Epithelial cell of prostate (primary cell): ENCODE data around the gene GTF2A2.
"Not testable (repeated sequence)": the region's sequence is repeated elsewhere in the genome, so short reads cannot be mapped to it uniquely, and the experiment has no call there.

Experiments used
- DNase-seq: peaks from one replicate; pipeline ENCODE4 v3.0.0-alpha.2; 2011; ENCODE audit warnings: low read depth, low spot score
- H3K27ac ChIP-seq: fragments of 450-650 bp; 2 replicates; pipeline ENCODE4 v1.5.1; 2017; ENCODE audit warnings: mild to moderate bottlenecking

Gene GTF2A2

DNA sequence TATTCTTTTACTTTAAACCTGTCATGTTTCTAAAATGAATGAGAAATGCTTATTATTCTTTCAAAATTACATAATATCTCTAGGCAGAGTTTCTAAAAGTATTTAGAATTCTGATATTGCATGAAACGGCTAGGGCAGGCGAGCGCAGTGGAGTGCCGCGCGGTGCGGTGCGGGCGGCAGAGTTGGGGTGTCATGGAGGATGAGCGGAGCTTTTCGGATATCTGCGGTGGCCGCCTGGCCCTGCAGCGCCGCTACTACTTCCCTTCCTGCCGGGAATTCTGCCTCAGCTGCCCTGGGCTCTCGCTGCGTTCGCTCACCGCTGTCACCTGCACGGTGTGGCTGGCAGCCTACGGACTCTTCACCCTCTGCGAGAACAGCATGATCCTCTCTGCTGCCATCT, 19.2 kb upstream of the GTF2A2 start:
- H3K27ac ChIP-seq = no peak overlapping the region
- DNase-seq = no peak

DNA sequence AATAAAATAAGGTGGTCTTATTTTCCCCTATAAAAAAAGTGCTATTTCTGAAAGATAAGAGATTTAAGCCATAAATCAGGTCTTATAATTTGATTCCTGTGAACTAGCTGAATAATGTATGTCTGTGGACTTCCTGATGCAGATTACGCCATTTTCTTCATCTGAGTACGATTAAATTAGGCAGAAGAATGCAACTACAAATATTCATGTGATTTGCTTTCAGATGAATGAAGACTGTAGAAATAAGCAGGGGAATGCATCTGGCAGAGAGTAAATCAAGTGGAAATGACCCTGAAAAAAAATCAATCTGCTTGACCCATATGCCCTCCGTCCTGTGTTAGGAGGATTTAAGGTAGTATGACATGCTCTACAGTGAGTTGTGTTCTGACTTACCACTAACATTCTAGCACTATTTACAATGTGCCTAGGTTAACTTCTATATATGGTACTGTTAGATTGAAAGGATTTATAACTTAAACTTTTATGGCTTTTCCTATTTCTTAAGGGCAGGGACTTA, 17.1 kb upstream of the GTF2A2 start:
- no peak for DNase-seq

DNA sequence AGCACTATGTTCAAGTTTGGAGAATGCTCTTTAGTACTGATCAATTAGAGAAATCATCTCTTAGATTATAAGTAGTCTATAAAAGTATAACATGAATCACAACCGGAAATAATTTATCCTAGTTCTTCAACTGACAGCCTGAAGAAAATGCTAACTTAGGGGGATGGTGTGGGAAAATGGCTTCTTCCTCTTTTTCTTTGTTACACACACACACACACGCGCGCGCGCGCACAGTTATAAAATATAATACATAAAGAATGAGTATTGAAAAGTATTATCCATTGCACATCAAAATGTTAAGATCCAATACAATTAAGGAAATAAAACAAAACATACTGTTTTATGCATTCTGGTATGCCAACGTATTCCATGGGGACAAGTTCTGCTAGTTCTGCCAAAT, 11.2 kb upstream of the GTF2A2 start:
- H3K27ac ChIP-seq = no peak overlapping the region
- no peak for DNase-seq

More for the DNA sequence above, 17.1 kb upstream of the GTF2A2 start:
- no peak overlapping the region for H3K27ac ChIP-seq

DNA sequence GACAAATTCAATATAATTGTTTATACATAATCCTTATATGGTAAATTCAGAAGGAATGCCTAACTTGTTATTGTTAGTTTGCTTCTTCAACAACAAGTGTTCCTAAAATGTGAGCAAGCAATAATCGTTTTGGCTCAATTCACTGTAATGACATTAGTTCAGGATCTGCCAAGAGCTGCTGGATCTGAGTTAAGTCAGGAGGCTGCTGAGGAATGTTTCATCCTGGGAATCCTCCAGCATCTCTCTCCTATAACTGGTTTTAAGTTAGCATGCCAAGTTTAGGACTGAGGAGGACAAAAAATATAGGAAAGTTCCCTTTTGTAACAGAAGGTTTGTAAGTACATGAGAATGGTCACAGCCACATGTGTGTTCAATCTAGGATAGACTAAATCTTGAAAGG, 4.9 kb upstream of the GTF2A2 start:
- no peak overlapping the region for H3K27ac ChIP-seq
- DNase-seq = no peak

DNA sequence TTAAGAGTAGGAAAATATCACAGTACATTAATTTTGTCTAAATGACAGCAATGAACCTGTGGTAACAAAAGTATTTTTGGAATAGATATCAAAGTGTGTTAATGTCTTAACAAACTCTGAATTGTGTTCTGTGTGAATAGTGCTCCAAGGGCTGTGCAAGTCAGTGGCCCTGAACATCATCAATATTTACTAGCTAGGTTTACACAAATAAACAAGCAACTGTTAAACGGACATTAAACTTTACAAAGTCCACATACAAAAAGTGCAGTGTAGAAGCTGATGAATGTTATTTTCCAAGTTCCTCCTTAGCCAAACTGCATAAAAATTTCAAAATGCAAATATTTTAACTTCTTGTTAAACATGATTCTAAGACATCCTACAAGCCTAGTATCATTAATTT, 2.1 kb upstream of the GTF2A2 start:
- no peak overlapping the region for H3K27ac ChIP-seq
- no peak for DNase-seq

DNA sequence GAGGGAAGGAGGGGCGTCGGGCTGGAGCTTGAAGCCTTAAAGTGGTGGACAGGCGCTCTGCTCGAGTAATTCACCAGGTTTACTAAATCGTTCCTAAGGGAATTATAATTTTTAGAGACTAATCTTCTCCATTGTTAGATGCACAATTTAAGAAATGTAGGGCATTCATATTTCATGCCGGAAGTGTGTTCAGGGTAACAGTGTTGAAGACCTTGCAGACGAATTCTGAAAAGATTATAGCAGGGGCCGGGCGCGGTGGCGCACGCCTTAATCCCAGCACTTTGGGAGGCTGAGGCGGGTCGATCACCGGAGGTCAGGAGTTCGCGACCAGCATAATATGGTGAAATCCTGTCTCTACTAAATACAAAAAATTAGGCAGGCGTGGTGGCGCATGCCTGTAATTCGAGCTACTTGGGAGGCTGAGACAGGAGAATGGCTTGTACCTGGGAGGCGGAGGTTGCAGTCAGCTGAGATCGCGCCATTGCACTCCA, 365 bp upstream of the GTF2A2 start:
- DNase-seq = no peak
- H3K27ac ChIP-seq = peak overlapping the region; percentile 53

DNA sequence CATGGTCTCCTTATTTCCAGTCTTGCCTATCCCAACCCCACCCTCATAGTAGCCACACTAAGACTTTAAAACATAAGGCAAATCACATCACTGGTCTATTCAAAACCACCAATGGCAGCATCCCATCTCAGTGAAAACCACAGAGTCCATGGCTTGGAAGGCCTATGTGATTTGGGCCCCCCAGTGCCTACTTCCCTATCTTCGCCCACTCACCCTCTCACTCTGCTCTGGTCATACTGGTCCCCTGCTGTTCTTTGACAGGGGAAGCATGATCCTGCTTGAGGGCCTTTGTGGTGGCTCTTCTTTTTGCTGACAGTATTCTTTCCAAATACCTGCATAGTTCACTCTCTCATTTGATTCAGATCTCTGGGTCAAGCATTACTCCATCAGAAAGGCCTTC, 3.3 kb downstream of the GTF2A2 start:
- H3K27ac ChIP-seq = no peak overlapping the region
- DNase-seq = no peak

DNA sequence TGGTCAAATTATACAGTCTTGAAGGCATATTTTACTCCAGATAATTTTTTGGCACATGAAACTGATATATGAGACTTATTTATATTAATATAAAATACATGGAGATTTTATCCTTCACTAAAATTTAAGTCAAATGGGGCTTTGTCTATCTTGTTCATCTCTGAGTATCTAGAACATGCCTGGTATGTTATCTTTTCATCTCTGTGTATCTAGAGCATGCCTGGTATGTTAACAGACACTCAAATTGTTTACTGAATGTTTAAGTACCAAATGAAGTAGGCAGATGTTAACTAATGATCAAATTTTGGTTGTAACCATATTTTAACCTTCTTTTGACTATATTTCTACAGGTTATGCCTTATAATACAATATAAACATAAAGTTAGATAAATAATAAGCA, 7.7 kb downstream of the GTF2A2 start:
- H3K27ac ChIP-seq = no peak overlapping the region
- DNase-seq = no peak

DNA sequence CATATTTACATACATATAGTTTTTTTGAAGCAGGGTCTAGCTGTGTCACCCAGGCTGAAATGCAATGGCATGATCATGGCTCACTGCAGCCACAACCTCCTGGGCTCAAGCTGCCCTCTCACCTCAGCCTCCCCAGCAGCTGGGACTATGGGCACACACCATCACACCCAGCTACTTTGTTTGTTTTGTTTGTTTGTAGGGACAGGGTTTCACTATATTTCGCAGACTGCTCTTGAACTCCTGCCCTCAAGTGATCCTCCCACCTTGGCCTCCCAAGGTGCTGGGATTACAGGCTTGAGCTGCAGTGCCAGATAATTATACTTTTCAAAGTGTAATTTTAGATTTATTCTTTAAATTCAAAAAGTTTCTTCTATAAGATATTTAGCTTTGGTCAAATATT, 10.2 kb downstream of the GTF2A2 start:
- no peak for DNase-seq
- no peak overlapping the region for H3K27ac ChIP-seq

DNA sequence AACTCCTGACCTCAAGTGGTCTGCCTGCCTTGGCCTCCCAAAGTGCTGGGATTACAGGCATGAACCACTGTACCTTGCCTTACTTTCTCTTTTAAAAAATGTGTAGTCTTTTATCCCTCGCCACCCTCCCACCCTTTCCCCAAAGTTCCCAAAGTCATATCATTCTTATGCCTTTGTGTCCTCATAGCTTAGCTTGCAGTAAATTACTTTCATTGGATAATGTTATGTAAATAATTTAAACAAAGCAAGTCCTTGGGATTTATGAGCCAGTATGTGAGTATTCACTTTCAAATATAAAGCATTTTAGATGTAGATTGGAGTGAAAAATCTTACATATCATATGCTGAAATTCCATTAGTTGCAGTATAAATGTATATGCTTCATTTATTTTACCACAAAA, 11.0 kb downstream of the GTF2A2 start:
- no peak for DNase-seq
- no peak overlapping the region for H3K27ac ChIP-seq

DNA sequence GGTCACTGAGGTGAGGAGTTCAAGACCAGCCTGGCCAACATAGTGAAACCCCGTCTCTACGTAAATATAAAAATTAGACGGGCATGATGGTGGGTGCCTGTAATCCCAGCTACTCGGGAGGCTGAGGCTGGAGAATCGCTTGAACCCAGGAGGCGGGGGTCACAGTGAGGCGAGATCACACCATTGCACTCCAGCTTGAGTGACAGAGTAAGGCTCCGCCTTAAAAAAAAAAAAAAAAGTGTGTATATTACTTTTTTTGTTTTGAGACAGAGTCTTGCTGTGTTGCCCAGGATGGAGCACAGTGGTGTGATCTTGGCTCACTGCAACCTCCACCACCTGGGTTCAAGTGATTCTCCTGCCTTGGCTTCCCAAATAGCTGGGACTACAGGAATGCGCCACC, 11.5 kb downstream of the GTF2A2 start:
- not testable (repeated sequence) for DNase-seq, H3K27ac ChIP-seq

DNA sequence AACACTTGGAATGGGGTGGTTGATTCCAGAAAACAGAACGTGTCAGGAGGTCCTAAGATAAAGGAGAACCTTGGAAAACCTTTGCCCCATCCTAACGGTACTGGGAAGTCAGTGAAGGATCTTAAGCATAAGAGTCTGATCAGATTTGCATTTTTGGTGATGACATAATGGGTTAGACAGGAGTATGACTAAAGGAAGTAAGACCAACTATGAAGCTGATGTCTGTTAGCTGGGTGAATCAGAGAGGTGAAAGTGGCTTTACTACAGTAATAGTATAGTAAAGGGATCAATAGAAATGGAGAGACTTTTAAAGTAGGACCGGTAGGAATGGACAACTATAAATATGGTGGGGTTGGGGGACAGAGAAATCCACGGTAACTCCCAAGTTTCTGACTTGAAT, 12.6 kb downstream of the GTF2A2 start:
- no peak overlapping the region for H3K27ac ChIP-seq
- DNase-seq = no peak

DNA sequence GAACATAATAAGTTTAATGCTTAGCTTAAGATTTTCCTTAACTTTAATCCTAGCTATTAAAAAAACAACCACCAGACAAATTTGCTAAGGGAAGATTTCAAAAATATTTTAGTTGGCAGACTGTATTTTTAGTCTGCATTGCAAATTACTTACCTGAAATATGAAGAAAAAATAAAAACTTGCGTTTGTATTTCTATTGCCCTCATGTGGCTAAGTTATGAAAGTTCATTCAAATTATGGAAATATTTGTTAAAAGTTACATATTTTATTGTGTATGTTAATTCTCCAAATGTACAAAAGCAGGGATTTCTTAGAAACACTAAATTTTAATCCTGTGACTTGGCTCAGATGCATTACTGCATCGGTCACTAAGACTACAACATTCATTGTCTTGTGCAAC, 15.0 kb downstream of the GTF2A2 start:
- DNase-seq = no peak
- no peak overlapping the region for H3K27ac ChIP-seq

DNA sequence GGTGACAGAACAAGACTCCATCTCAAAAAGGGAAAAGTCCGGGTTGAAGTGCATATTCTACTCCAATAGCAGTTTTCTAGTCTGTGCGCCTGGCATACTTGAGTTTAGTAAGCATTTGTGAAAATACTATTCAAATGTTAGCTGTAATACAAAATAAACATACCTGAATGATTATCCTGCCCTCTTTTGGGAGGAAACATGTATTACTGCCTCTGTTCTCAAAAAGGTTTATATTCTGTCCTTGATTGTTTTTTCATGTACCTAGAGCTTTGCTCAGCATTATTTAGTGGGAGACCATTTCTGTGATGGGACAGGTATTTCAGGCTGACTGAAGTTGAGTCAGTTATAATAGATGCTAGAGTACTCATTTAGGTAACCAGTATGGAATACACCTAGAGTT, 19.8 kb downstream of the GTF2A2 start:
- not testable (repeated sequence) for DNase-seq, H3K27ac ChIP-seq

DNA sequence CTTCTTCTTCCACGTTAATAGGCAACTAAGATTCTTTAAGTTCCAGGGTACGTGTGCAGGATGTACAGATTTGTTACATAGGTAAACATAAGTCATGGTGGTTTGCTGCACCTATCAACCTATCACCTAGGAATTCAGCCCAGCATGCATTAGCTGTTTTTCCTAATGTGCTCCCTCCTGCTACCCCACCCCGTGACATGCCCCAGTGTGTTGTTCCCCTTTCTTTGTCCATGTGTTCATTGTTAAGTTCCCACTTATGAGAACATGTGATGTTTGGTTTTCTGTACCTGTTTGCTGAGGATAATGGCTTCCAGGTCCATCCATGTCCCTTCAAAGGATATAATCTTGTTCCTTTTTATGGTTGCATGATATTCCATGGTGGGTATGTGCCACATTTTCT, 21.1 kb downstream of the GTF2A2 start:
- DNase-seq = no peak
- no peak overlapping the region for H3K27ac ChIP-seq

DNA sequence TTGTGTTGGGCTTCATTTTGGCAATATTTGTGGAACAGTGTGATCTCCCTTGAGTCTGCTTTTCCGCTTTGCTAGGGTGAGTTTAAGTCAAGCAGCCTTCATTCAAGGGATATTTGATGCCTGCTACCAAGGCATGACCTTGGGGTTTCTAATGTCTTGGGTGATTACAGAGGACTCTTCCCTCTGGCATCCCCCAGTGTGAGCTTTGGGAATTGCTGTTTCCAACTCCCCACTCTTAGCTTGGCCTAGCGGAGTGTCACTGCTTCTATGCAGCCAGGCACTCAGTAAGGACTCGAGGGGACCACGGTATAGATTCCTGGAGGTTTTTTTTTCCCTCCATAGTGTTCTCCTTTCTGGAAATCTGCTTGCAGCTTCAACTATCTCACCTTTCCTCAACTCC, 24.6 kb downstream of the GTF2A2 start:
- no peak overlapping the region for H3K27ac ChIP-seq
- DNase-seq = no peak

DNA sequence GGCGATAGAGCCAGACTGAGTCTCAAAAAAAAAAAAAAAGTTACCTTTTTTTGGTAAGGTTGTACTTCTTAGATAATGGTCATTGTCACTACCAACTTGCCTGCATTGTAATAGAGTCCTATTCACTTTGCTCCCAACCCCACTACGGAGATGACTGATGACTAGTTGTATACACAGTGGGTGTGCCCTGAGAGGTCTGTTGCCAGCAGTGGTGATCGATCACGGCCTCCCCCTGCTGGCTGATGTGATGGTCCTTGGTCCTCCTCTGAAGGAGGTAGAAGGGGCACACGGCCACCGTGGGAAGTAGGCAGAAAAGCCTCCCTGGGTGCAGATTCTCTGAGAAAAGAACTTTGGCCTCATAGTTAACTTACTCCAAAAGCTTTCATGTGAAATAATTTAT, 35.0 kb downstream of the GTF2A2 start:
- peak; percentile 40 for DNase-seq
- H3K27ac ChIP-seq = no peak overlapping the region

DNA sequence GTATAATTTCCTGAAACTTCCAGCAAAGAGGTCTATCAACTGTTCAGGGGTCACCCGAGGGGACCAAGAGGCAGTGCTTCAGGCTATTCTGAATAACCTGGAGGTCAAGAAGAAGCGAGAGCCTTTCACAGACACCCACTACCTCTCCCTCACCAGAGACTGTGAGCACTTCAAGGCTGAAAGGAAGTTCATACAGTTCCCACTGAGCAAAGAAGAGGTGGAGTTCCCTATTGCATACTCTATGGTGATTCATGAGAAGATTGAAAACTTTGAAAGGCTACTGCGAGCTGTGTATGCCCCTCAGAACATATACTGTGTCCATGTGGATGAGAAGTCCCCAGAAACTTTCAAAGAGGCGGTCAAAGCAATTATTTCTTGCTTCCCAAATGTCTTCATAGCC, 38.9 kb downstream of the GTF2A2 start:
- H3K27ac ChIP-seq = no peak overlapping the region
- DNase-seq = no peak

DNA sequence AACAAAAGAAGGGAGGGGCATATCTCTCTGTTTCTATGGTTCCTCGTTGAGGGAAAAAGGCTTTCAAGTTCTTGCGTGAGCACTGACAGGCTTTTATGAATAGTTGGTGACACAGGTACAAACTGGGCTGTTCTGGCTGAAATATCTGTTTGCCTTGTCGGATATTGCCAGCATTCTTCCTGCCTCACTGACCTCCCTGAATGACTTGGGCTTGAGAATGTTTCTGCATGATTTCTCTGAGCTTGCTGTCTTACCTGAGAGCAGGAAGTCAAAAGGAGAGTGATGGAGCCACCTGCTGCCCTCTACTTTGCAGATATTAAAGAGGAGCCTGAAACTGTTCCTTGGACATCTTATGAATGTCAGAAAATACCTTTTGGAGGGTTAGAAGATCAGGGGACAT, 40.9 kb downstream of the GTF2A2 start:
- peak overlapping the region; percentile 56 for H3K27ac ChIP-seq
- peak; percentile 26 for DNase-seq

DNA sequence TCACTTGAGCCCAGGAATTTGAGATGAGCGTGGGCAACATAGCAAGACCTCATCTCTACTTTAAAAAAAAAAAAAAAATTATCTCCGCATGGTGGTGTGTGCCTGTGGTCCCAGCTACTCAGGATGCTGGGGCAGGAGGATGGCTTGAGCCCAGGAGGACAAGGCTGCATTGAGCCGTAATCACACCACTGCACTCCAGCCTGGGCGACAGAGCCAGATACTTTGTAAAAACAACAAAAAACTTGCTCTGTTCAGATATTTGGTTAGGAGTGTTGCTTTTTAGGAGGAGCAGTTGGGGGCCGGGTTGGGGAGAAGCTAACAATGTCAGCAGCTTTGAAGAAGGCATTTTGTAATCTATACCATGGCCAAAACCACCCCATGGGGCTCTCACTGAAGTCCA, 41.7 kb downstream of the GTF2A2 start:
- peak overlapping the region; percentile 56 for H3K27ac ChIP-seq
- no peak for DNase-seq

DNA sequence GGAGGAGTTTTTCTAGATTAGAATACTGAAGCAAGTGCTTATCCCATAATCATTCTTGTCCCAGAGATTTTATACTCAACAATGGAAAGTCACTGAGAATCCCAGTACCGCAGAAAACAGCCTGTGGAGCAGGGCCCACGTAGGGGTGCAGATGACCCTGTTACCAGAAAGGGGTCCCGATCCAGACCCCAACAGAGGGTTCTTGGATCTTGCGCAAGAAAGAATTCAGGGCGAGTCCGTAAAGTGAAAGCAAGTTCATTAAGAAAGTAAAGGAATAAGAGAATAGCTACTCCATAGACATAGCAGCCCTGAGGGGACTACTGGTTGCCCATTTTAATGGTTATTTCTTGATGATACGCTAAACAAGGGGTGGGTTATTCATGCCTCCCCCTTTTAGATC, 43.2 kb downstream of the GTF2A2 start:
- no peak overlapping the region for H3K27ac ChIP-seq
- no peak for DNase-seq

DNA sequence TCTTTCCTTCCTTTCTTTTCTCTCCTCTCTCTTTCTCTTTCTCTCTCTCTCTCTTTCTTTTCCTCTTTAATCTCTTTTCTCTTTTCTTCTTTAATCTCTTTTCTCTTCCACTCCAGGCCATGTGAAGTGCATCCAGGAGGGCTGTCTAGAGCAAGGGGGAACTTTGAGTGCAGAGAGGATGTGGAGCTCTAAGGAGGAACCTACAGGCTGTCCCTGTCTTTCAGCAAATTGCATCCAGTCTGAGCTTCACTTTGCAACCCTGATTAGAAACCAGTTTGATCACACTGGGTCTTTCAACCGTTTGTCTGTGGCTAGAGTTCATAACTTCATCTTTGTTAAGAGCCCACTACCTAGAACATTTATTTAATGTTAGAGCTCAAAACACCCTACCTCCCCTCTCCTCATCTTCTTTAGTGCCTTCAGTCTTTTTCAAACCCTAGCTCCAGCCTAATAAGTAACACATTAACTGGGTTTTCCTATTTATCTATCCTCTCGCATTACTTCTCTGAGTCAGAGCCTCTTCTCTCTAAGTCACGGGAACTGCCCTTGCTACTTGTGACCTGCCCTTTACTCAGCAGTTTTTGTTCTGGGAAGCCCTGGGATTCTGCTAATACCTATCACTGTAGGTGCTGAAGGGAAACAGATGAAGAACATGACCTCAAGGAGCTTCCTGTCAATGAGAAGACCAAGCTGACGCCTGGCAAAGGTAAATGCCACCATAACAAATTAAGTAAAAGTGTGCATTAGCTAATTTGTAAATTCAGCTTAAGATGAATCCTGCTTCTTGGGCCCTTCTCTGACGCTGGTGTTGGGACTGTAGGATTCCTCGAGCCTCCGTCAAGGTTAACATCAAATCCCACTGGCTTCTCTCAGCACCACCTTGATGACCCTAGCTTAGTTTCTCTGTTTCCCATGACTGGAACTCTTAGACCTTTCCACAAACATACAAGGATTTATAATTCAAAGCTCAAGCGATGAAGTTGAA, 45.7 kb downstream of the GTF2A2 start, which contains the start of gene GCNT3:
Gene GCNT3 (plus strand): TSS at position 508 of the 985 bp plus-strand sequence. CDS start 6,456 bp downstream, outside the sequence.
- DNase-seq = peak; percentile 52
- H3K27ac ChIP-seq = peak within 1 kb of the TSS; percentile 53
